Lower leg skin (tissue), 3 donors: ENCODE data around the gene C14orf119.

Source experiments
- CTCF ChIP-seq, 3 donors: fragments of 450-650 bp; IDR thresholded peaks; one replicate each; pipeline ENCODE4 v1.5.1; 2016; ENCODE audit warnings: antibody characterized with exemption in 3 of 3, mild to moderate bottlenecking in 3 of 3, moderate library complexity in 2 of 3
- POLR2A ChIP-seq, 2 donors: fragments of 450-650 bp; IDR thresholded peaks; one replicate each; pipeline ENCODE4 v1.6.1; 2016 to 2017; ENCODE audit warnings: antibody characterized with exemption in 2 of 2, mild to moderate bottlenecking in 1 of 2, moderate library complexity in 1 of 2

GRCh38 chr14:23103581-23103980 lies 8.3 kb downstream of the C14orf119 start:
- TF ChIP-seq POLR2A (IDR thresholded peaks at IDR 0.05) (no peak), CTCF (IDR thresholded peaks at IDR 0.05) (no peak)
